GM19324 (cell line): ENCODE data around the gene ORAI2.

Experiments
- ATAC-seq: cut with Tn5 transposase; IDR thresholded peaks from one replicate; pipeline ENCODE4 v1.9.1; 2021; ENCODE audit warnings: mild to moderate bottlenecking, moderate library complexity; ENCODE audit not compliant: unreplicated experiment, low FRiP score

The ORAI2 gene

DNA sequence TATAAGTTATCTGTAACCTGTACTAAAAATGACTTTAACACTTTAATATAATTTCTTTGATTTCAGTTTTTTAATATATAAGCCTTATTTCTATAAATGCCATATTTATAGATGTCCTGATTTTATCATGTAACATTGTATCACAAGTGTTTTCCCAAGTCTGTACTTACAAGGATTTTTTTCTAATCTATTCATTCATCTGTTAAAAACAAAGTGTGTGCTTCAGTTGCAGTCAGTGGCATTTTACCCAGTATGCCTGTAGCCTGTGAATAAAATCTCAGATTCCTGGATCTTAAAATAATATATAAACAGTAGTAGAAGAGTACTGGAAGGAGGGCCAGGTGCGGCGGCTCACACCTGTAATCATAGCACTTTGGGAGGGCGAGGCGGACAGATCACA, 19.8 kb upstream of the ORAI2 start:
- no peak for ATAC-seq

DNA sequence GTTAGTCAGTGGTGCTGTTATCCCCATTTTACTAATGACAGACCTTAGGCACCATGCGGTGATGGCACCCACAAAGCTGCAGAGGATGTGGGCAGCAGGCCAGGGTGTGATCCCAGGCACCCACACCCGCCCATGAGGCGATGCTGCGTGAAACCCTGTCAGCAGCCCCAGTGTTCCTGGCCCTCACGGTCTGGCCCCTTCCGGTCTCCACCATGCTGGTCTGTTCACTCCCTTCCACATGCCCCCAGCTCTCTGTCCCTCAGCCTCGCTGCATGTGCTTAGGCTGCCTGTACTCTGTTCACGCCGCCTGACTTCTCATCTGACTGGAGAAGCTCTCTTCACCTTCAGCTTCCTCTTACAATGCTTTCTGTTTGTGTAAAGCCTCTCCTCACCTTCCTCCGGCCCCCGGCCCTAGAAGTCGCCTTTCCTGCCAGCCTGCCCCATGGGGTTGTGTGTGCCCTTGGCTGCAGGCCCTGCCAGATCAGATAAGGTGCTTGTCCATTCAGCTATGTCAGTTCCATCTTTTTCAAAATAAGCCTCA, 17.6 kb upstream of the ORAI2 start:
- peak; percentile 46 for ATAC-seq

DNA sequence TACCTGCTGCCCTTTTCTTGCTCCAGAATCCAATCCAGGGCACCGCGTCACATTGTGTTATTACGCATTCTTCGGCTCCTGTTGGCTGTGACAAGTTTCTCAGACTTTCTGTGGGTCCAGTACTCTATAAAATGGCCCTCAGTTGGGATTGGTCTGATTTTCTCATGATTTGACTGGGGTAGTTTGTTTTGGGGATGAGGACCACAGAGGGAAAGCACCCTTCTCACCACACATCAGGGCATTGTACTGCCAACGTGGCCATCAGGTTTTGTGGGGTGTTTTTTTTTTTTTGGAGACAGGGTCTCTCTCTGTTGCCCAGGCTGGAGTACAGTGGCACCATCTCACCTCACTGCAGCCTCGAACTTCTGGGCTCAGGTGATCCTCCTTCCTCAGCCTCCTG, 17.0 kb upstream of the ORAI2 start:
- no peak for ATAC-seq

- ATAC-seq = no peak
Measured at GRCh38 chr7:102417105-102417504, 16.3 kb upstream of the ORAI2 start.

GRCh38 chr7:102418592-102418991, 14.8 kb upstream of the ORAI2 start:
- ATAC-seq = no peak

DNA sequence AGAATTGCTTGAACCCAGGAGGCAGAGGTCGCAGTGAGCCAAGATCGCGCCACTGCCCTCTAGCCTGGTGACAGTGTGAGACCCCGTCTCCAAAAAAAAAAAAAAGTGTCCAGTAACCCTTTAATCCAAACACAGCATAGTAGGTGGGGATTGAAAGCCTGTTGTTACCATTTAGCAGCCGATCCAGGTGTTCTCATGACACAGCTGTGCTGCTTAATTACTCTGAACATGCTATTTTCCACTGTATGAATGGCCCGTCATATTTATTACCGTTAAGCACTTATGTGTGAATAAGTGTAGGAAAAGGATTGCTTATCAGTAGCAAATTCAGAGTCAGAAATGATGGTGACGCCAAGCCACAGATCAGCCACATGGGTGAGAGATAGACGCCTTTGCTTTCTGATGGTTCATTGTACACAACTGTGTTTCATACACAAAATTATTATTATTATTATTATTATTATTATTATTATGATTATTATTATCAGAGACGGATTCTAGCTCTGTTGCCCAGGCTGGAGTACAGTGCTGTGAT, 11.6 kb upstream of the ORAI2 start:
- ATAC-seq = no peak

DNA sequence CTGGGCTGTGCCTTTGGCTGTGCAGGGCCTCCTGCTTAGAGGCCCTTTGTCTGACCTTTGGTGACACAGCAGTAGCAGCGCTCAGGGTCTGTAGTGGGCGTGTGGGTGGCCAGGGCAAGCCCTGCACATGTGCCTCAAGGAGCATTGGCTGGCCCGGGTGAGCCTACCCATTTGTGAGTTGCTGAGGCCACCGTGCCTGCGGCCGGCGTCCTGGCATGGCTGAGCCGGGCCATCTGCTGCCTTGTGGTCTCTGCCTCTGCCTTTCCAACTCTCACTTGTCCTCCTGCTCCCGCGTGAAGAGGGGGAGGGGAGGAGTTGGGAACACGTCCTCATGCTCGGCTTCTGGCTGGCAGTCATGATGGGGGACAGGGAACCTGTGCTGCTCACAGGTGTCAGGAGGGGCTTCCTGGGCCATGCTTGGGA, 9.2 kb upstream of the ORAI2 start:
- no peak for ATAC-seq

DNA sequence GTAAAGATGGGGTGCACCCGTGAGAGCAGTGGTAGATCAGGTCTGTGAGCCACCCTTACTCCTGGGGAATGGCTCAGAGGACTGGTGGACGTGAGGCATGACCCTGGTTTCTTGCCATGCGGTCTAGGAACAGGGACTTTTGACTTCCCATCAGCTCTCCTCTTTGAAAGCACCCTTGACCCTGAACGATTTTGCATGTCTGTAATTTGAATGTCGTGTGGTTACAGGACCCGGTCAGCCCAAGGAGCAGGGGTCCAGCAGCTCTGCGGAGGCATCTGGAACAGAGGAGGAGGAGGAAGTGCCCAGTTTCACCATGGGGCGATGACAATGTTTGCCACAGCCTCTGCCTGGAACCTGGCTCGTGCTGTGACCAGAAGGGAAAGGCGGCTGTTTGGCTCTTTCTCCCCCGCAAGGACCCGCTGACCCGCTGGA, 8.6 kb upstream of the ORAI2 start:
- ATAC-seq = peak; percentile 29

DNA sequence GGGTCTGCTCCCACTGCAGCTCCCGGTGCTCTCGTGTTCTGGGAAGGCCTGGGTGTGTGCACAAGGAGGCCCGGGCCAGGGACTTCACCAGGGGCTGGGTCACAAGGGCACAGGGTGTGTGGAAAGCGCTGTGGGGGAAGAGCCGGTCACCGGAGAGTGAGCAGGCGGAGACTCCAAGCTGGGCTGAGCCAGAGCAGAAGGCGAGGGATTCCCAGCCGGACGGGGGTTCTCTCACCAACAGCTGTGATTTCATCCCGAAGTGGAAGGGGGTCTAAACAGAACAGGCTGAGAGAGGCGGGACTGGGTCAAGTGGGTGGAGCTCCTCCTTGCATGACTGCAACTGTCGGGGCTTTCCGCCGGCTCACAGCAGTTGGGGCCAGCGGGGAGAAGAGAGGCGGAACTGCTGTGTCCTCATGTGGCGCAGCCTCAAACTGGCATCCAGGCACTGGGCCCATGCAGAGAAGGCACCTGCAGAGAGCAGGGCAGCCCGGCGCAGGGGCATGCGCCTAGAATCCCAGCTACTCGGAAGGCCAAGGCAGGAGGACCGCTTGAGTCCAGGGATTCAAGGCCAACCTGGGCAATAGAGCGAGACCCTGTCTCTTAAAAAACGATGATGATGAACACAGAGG, 7.6 kb upstream of the ORAI2 start:
- peak; percentile 44 for ATAC-seq

GRCh38 chr7:102426268-102427018, 6.9 kb upstream of the ORAI2 start:
- ATAC-seq = peak; percentile 51

GRCh38 chr7:102427019-102427405, 6.4 kb upstream of the ORAI2 start:
- peak; percentile 3 for ATAC-seq

GRCh38 chr7:102429141-102429899, 4.1 kb upstream of the ORAI2 start:
- no peak for ATAC-seq

- ATAC-seq = no peak
Measured at GRCh38 chr7:102431617-102432298, 1.6 kb upstream of the ORAI2 start.

DNA sequence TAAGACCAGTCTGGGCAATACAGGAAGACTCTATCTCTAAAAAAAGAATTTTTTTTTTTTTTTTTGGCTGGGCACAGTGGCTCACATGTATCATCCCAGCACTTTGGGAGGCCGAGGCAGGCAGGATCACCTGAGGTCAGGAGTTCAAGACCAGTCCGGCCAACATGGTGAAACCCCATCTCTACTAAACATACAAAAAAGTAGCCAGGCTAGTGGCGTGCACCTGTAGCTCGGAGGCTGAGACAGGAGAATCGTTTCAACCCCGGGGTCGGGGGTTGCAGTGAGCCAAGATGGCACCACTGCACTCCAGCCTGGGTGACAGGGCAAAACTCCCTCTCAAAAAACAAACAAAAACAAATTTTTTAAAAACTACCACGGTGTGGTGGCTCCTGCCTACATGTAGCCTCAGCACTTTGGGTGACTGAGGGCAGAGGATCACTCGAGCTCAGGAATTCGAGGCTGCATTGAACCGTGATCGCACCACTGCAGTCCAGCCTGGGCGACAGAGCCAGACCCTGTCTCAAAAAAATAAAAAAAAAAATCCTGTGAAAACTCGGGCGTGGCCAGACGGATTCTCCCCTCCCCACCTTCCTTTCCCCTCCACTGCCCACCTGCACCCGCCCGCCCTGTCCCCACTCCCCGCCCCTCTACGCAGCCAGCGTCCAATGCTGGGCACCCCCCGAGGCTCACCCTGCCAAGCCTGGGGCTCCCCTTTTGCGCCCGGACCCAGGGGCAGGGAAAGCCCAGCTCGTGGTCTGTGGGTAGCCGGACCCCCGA, 745 bp upstream of the ORAI2 start:
- ATAC-seq = peak; percentile 43

GRCh38 chr7:102434039-102434486, 688 bp downstream of the ORAI2 start:
- no peak for ATAC-seq

DNA sequence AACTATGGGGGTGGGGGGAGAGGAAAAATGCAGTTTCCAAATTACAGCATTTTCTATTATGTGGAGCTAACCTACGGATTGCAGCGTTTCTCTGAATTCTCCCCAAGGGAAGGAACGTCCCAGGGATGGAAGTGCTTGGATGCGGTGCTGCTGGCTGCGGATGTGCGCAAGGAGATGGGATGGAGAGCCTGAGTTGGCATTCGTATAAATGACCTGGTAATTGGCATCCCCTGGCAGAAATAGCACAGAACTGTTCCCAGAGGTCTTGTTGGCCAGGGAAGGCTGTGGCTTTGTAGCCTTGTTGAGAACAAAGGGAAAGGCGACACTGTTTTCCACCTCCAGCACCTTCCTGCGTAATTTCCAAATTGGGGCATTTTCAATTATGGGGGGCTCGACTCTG, 2.7 kb downstream of the ORAI2 start:
- no peak for ATAC-seq

DNA sequence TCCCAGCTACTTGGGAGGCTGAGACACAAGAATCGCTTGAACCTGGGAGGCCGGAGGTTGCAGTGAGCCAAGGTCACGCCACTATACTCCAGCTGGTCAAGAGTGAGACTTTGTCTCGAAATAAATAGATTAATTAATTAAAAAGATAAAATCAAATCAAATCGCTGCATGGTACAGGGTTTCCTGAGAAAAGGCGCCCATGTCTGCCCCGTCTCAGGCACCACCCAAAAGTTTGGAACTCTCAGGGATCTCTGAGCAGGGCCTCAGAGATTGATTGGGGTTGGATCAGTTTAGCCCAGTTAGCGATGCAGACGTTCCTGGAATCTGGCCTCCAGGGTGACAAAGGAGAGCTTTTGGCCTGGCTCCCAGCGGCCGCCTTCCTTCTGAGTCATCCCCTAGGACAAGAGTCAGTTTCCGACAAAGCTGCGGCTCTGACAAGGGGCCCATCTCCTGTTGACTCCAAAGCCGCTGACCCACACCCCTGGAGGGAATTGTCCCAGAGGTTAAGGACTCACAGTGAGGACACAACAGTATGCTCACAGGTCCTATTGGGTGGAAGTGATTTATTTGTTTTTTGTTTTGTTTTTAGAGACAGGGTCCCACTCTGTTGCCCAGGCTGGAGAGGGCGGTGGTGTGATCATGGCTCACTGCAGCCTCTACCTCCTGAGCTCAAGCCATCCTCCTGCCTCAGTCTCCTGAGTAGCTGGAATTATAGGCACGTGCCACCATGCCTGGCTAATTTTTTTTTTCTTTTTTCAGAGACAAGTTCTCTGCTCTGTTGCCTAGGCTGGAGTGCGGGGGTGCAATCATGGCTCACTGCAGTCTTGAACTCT, 6.8 kb downstream of the ORAI2 start:
- no peak for ATAC-seq

DNA sequence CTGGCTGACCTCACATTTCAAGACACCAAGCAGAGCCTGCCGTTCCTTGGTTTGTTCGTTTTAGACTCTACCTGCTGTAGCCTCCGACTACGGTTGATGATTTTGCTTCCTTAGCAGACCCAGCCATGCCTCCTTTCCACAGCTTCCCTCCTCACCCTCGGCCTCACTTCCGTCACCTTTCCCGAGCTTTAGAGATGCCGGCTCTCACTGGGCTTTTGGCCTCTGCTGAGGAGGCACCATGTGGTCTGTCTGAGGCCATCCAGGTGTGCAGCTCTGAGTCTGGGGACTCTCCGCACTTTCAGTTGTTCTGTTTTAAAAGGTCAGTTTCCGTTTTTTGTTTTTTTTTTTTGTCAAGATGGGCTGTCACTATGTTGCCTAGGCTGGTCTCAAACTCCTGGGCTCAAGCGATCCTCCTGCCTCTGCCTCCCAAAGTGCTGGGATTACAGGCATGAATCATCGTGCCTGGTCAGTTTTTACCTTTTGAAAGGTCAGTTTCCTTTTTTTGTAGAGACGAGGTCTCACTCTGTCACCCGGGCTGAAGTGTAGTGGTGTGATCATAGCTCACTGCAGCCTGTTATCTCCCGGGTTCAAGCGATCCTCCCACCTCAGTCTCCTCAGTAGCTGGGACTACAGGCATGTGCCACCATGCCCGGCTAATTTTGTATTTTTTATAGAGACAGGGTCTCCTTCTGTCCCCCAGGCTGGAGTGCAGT, 11.7 kb downstream of the ORAI2 start:
- ATAC-seq = peak; percentile 39
